ENCODE measurements around the gene LRIT1.
A peak's percentile ranks its signal among the peaks of the same experiment; 100 is the strongest.

LRIT1 gene

DNA sequence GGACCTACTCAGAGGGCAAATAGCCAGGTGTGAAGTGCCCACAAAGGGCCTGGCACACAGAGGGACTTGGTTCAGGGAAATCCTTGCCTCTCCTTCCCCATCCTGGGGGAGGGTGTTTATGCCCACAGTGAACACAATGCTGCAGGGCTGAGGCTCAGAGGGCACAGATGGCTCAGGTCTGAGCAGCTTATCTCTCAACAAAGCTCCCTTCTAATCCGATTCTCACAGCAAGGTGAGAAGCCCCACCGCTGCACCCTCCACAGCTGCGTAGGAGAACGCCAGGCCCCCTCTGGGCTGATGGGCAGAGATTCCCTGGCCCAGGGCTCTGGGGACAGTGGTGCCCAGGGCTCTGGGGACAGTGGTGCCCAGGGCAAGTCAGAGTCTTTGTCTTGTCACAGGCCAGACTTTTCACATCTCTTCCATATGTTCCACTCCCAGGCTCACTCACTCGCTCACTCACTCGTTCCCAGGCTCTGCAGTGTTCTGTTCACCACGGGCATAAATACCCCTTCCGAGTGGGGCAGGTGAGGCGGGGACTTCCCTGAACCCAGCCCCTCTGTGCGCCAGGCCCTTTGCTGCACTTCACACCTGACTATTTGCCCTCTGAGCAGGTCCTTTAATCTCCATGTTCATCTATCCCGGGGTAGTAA is 55.7 kb downstream of the LRIT1 start:
- DNase-seq: no peak

DNA sequence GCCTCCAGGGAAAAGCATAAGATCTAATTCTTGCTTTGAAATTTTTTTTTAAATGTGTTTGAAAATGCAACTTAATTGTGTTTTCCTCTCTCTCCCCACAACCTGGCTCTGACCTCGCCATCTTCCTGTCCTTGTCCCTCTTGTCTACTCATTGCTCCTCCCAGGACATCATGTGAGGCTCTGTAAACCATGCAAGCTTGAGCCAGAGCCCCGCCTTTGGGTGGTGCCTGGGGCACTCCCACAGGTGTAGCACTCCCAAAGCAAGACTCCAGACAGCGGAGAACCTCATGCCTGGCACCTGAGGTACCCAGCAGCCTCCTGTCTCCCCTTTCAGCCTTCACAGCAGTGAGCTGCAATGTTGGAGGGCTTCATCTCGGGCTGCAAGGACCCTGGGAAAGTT is 56.8 kb downstream of the LRIT1 start:
- DNase-seq: peak; percentile 3

GRCh38 chr10:84181631-84182030 is 59.7 kb downstream of the LRIT1 start:
- no peak for DNase-seq

Data from NCI-H187 treated with DMSO at 0.1 percent for 48 hours (cell line).